GM19025 (cell line): ENCODE data around the gene SH2D1B.
"Not testable (repeated sequence)": the region's sequence is repeated elsewhere in the genome, so short reads cannot be mapped to it uniquely, and the experiment has no call there.

Experiments
- ATAC-seq: cut with Tn5 transposase; IDR thresholded peaks from one replicate; pipeline ENCODE4 v1.9.1; 2021; ENCODE audit warnings: mild to moderate bottlenecking, low read depth, moderate library complexity; ENCODE audit not compliant: unreplicated experiment

SH2D1B gene, protein sequence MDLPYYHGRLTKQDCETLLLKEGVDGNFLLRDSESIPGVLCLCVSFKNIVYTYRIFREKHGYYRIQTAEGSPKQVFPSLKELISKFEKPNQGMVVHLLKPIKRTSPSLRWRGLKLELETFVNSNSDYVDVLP

DNA sequence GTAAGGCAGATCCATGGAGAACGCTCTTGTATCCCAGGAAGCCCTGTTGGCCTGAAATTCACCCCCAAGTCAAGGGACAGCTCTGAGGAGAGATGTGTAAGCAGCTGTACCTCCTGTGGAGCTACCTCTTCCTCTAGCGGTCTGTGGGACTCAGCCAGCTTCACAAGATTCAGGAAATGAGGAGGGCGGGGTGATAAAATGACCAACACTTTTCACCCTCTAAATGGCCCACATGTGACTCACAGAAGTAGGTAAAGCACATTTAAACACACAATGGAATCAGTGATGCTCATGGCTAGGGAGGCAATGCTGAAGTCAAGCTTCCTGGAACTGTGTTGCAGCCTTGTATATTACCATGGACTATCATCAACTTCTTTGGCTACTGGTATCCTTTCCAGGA lies at the start of gene SH2D1B:
SH2D1B (minus strand) TSS at position 135 of the 400 bp plus-strand sequence; CDS start at position 15, 120 bp downstream.
- ATAC-seq, result no peak

GRCh38 chr1:162458236-162458635 lies 46.3 kb upstream of the SH2D1B start:
- ATAC-seq, result no peak

DNA sequence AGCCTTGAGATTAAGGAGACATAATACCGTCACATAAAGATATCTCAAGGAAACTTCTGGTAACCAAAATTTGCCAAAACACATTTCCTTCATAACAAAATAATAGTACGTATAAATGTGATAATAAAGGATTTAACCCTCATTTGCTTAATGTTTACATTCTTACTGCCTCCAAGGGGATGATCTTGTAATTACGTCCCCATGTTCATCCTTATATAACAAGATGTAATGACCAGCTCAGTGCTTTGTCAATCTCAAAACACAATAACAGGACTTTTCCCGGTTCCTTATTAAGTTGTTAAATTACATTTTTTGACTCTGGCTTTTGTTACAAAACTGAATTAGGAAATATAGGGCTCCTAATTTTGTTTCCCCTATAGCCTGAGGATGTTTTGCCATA lies 44.4 kb upstream of the SH2D1B start:
- ATAC-seq, result no peak

DNA sequence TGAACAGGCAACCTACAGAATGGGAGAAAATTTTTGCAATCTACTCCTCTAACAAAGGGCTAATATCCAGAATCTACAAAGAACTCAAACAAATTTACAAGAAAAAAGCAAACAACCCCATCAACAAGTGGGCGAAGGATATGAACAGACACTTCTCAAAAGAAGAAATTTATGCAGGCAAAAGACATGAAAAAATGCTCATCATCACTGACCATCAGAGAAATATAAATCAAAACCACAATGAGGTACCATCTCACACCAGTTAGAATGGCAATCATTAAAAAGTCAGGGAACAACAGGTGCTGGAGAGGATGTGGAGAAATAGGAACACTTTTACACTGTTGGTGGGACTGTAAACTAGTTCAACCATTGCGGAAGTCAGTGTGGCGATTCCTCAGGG lies 42.4 kb upstream of the SH2D1B start:
- not testable (repeated sequence) for ATAC-seq

DNA sequence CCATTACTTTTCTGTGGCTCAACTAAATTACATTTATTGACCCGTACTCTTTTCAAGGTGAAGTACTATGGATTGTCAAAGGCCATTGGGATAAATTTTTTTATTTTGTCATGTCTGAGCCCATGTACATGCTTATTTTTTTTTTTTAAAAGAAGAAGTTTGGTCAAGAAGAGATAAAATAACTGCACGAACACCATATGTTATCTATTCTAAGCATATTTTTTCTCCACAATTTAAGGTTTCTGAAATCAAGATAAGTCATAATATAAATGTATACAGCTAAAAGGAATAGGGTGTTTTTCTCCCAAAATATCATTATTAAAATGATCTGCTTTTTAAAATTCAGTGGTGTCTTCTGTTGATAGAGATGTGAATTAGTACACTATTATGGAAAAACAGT lies 35.0 kb upstream of the SH2D1B start:
- no peak for ATAC-seq

- ATAC-seq, result no peak
Observed at GRCh38 chr1:162444903-162445302, 33.0 kb upstream of the SH2D1B start.

GRCh38 chr1:162432977-162433713 lies 21.2 kb upstream of the SH2D1B start:
- ATAC-seq, result not testable (repeated sequence)

- no peak for ATAC-seq
Observed at GRCh38 chr1:162430583-162430982, 18.6 kb upstream of the SH2D1B start.

DNA sequence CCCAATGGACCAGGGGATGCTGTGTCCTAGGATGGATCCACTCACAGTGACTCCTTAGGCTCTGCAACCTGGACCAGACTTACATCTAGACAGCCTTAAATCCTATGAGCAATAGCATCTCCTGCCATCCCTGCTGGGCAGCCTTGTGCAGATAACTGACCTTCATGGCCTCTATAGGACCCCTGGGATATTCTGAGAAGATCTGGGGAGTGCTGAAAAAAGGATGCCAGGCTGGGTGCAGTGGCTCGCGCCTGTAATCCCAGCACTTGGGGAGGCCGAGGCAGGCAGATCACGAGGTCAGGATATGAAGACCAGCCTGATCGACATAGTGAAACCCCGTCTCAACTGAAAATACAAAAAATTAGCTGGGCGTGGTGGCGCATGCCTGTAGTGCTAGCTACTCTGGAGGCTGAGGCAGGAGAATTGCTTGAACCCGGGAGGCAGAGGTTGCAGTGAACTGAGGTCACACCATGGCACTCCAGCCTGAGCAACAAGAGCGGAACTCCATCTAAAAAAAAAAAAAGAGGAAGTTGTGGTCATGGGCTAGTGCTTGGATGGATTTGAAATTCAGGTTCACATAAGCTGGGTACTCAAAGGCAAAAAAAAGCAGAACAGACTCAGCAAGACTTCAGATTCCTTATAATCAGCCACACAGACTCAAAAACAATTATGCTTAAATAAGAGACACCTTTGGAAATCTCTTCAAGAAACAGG lies 10.9 kb upstream of the SH2D1B start:
- ATAC-seq, result no peak

DNA sequence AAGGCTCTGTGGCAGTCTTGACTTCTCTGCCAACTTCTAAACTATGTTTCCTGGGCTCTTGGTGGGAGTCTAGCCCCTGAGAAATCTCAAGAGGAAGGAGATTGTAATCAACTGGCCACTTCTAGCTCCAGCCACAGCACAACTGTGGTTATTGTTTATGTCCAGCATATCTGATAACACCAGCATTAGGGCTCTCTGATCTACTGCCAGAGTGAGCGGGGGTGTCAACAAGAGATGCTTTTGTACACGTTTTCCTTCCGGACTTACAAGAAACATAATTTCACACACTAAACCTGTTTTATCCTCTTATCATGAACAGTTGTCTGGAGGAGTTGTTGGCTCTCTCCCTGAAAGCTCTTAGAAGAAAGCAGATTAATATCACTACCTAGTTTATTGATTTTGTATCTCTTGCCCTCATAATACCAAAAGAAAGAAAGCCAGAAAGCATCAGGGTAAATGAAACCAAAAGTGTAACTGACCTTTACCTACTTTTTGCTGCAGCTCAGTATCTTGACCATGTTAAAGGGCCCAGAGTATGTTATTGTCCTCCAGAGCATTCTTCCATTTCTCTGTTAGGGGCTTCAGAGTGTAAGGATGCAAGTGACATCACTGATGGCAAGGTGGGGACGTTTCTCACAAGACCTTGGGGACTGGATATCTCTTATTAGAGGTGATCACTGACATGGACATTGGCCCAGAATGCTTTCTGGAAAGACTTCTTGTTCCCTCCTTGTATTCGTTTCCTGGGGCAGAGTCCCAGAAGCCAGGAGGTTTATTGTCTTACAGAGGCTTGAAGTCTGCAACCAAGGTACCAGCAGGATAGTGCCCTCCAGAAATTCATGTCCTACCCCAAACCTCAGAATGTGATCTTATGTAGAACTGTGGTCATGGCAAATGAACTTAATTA lies 9.6 kb upstream of the SH2D1B start:
- ATAC-seq, result no peak

GRCh38 chr1:162420120-162420519 lies 8.2 kb upstream of the SH2D1B start:
- no peak for ATAC-seq

DNA sequence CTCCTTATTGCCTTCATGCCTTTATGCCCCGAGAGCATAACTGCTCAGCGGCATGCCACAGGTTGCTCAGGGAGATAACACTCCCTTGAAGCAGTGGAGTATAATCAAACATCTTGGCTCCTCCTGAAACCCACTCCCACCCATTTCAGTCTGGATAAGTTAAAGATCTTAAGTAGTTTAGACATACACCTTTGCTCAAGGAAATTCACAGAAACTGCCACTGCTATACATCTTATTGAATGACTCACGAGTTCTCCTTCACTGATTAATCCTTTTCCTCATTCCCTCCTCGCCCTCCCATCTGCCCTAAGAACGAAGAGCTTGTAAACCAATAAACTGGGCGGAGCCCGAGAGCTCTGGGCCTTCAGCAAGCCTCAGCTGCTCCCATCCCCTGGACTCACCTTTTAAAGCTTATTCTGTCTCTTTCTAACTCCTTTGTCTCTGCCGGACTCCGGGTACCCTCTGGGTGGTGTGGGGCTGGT lies 7.6 kb upstream of the SH2D1B start:
- ATAC-seq, result not testable (repeated sequence)

DNA sequence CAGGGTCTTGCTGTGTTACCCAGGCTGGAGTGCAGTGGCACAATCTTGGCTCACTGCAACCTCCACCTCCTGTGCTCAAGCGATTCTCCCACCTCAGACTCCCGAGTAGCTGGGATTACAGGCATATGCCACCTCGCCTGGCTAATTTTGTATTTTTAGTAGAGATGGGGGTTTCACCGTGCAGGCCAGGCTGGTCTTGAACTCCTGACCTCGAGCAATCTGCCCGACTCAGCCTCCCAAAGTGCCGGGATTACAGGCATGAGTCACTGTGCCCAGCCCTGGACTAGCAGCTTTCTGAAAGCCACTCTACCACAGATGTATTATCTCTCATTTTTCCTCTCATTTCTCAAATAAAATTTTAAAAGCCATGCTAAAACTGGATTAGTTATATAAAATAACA lies 6.6 kb upstream of the SH2D1B start:
- ATAC-seq, result not testable (repeated sequence)

- no peak for ATAC-seq
Observed at GRCh38 chr1:162417650-162418049, 5.7 kb upstream of the SH2D1B start.

DNA sequence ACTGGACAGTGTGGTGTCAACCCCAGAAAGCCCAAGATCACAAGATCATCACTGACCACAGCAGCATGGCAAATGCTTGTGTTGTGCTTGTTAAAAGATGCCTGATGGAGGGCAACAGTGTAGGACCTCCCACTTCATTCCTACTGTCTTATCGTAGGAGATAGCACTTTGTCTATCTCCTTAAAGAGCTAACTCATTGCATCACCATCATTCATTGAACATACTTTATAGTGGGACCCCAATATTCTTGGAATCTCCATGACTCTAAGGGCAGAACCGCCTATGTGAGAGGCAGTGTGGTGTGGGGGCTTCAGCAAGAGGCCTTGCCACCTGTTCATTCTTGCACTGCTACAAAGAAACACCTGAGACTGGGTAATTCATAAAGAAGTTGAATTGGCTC lies 5.0 kb upstream of the SH2D1B start:
- no peak for ATAC-seq

DNA sequence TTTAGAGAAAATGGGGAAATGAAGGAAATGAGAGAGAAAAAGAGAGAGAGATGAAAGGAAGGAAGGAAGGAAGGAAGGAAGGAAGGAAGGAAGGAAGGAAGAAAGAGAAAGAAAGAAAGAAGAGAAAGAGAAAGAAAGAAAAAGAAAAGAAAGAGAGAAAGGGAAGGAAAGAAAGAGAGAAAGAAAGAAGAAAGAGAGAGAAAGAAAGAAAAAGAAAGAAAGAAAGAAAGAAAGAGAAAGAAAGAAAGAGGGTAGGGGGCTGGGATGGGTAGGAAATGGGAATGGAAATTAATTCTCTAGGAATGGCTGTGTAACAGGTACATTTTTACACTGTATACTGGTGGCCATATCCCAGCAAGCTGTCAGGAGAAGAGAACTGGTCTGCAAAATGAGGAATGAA lies 4.3 kb upstream of the SH2D1B start:
- no peak for ATAC-seq

- no peak for ATAC-seq
Observed at GRCh38 chr1:162407539-162407938, 4.4 kb downstream of the SH2D1B start.

DNA sequence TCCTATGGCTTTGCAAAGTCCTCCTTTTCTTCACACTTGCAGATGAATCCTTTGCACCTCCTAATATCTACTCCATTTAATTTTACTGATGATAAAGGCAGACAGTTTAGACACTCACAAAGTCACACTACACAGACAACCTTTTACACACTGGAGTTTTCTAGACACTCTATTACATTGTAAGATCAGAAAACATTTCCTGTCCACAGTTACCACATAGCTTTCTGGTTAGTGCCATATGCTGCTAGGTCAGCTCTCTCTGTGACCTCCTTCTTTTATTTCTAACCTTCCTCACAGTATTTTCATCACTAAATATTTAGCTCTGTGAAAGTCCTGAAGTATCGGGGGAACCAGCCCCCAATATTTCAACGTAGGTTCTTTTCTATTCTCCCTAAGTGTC lies 5.1 kb downstream of the SH2D1B start:
- ATAC-seq, result no peak

GRCh38 chr1:162405800-162406199 lies 6.1 kb downstream of the SH2D1B start:
- no peak for ATAC-seq

DNA sequence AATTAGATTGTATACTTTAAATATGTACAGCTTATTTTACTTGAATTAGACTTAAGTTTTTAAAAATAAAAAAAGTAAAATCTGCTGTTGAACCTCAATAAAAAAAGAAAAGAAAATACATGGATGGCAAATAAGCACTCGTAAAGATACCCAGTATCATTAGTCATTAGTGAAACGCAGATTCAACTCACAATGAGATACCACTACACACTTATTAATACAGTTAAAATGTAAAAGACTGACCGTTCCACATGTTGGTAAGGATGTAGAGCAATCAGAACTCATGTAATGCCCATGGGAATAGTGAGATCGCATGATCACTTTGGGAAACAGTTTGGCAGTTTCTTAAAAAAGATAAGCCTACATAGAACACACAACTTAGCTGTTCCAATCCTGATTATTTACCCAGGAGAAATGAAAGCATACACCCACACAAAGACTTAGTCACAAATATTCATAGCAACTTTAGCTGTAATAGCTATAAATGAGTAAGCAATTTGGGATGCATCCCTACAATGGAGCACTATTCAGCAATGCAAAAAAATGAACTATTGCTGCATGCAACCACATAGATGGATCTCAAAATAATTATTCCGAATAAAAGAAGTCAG lies 7.3 kb downstream of the SH2D1B start:
- no peak for ATAC-seq
